Measurements from ENCODE around the gene LDB2.

LDB2 gene

DNA sequence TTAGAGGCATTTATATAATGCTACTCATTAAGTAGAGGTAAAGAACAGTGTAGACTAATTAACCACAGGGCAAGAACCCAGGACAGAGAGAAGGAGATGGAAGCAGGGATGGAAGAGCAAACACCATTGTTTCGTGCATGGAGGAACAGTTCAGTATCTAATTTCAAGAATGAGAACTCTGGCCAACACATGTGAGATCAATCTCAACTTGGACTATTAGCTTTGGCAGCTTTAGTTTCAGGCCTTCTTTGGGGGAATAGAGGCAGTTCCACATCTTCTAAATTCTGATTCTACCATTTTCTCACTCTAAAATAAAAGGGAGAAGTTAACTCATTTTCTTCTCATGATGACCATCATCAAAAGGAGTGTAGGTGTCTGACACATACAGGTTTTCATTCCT is 207.0 kb downstream of the LDB2 start:
- H3K9me3 ChIP-seq (ENCODE audit: insufficient read depth, low read depth, low read length) = no peaks in the 10 kb centered on the region
- H3K4me1 ChIP-seq (ENCODE audit: insufficient read depth, low read length) = peaks cover 31% of the 10 kb centered on the region
- no peak overlapping the region for H3K27ac ChIP-seq (ENCODE audit: low read length)
- H3K9ac ChIP-seq (ENCODE audit: low read depth, low read length) = no peak overlapping the region
- H3K4me3 ChIP-seq (ENCODE audit: low read length) = no peak overlapping the region
- no peaks in the 10 kb centered on the region for H3K36me3 ChIP-seq (ENCODE audit: insufficient read depth, low read depth, low read length)
- H3K27me3 ChIP-seq (ENCODE audit: insufficient read depth, low read length) = no peaks in the 10 kb centered on the region

DNA sequence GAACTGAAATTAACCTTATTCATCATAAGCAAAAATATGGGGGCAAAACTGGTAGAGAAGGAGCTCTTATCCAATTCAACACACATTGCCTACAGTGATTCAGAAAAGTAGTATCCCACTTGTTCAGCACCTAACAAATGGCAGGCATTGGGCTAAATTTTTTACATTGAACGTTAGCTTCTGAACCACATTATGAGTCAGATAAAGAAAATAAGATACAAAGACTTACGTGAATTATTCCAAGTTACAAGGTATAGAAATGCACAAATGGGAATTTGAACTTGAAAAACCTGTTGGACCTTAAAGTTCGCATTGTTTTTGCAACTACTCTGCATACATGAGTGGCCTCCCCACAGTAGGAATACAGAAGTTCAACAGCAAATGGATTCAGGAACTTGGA is 210.6 kb downstream of the LDB2 start:
- no peak overlapping the region for H3K4me3 ChIP-seq (ENCODE audit: low read length)
- H3K27ac ChIP-seq (ENCODE audit: low read length) = no peak overlapping the region

DNA sequence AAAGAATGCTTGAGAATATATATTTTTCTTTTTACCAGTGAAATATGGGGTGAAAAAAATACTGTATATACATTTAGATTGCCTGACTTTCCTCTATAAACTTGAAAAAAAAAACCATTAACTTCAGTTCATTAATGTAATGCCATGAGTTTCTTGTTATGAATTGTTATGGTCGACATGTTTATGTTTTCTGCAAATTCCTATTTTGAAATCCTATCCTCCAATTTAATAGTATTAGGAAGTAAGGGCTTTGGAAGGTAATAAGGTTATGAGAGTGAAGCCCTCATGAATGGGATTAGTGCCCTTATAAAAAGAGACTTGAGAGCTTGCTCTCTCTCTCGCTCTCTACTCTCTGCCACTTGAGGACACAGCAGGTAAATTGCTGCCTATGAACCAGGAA is 211.4 kb downstream of the LDB2 start:
- no peak overlapping the region for H3K27ac ChIP-seq (ENCODE audit: low read length)
- H3K9me3 ChIP-seq (ENCODE audit: insufficient read depth, low read depth, low read length) = no peaks in the 10 kb centered on the region
- no peak overlapping the region for H3K4me3 ChIP-seq (ENCODE audit: low read length)
- no peaks in the 10 kb centered on the region for H3K27me3 ChIP-seq (ENCODE audit: insufficient read depth, low read length)
- no peak overlapping the region for H3K9ac ChIP-seq (ENCODE audit: low read depth, low read length)
- H3K4me1 ChIP-seq (ENCODE audit: insufficient read depth, low read length) = no peaks in the 10 kb centered on the region
- H3K36me3 ChIP-seq (ENCODE audit: insufficient read depth, low read depth, low read length) = no peaks in the 10 kb centered on the region

More for the DNA sequence above, 210.6 kb downstream of the LDB2 start:
- Histone ChIP-seq H3K9ac (ENCODE audit: low read depth, low read length) (no peak overlapping the region), H3K4me1 (ENCODE audit: insufficient read depth, low read length) (peaks cover 6% of the 10 kb centered on the region; the same call in 1 of the 2 replicates), H3K27me3 (ENCODE audit: insufficient read depth, low read length) (no peaks in the 10 kb centered on the region), H3K9me3 (ENCODE audit: insufficient read depth, low read depth, low read length) (no peaks in the 10 kb centered on the region), H3K36me3 (ENCODE audit: insufficient read depth, low read depth, low read length) (no peaks in the 10 kb centered on the region)

DNA sequence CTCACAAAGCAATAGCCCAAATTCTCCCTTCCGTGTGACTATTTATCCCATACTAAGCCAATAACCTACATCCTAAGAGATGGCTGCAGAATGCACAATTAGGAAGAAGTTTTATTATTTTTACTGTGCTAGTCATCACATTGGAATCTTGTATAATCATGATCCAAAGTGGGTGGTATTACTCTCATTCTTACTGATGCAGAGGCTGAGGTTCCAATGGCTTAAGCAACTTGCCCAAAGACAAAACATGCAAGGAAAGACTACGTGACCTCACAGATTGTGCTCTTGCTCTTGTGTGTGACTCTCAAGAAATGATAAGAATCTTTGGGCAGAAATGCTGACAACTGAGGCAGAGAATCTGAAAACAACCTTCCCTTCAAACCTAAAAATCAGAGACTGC is 212.2 kb downstream of the LDB2 start:
- no peak overlapping the region for H3K9ac ChIP-seq (ENCODE audit: low read depth, low read length)
- H3K27ac ChIP-seq (ENCODE audit: low read length) = no peak overlapping the region

DNA sequence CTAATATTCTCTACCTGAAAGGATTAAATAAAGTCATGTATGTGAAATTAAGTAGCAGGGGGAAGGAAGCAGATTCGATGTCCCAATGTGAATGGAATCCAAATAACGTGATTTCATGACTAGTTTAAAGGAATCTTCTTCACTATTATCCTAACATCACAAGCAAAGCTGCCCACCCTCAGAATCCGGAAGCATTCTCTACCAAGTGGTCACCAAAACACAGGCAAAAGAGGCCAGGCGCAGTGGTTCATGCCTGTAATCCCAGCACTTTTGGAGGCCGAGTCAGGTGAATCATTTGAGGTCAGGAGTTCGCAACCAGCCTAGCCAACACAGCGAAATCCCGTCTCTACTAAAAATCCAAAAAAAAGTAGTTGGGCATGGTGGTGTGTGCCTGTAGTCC is 212.9 kb downstream of the LDB2 start:
- no peaks in the 10 kb centered on the region for H3K36me3 ChIP-seq (ENCODE audit: insufficient read depth, low read depth, low read length)
- H3K4me1 ChIP-seq (ENCODE audit: insufficient read depth, low read length) = no peaks in the 10 kb centered on the region
- no peak overlapping the region for H3K27ac ChIP-seq (ENCODE audit: low read length)
- H3K9me3 ChIP-seq (ENCODE audit: insufficient read depth, low read depth, low read length) = no peaks in the 10 kb centered on the region
- no peak overlapping the region for H3K9ac ChIP-seq (ENCODE audit: low read depth, low read length)
- H3K27me3 ChIP-seq (ENCODE audit: insufficient read depth, low read length) = no peaks in the 10 kb centered on the region
- H3K4me3 ChIP-seq (ENCODE audit: low read length) = no peak overlapping the region

More for the DNA sequence above, 212.2 kb downstream of the LDB2 start:
- no peaks in the 10 kb centered on the region for H3K4me1 ChIP-seq (ENCODE audit: insufficient read depth, low read length)
- no peaks in the 10 kb centered on the region for H3K27me3 ChIP-seq (ENCODE audit: insufficient read depth, low read length)
- no peaks in the 10 kb centered on the region for H3K9me3 ChIP-seq (ENCODE audit: insufficient read depth, low read depth, low read length)
- no peak overlapping the region for H3K4me3 ChIP-seq (ENCODE audit: low read length)
- H3K36me3 ChIP-seq (ENCODE audit: insufficient read depth, low read depth, low read length) = no peaks in the 10 kb centered on the region

DNA sequence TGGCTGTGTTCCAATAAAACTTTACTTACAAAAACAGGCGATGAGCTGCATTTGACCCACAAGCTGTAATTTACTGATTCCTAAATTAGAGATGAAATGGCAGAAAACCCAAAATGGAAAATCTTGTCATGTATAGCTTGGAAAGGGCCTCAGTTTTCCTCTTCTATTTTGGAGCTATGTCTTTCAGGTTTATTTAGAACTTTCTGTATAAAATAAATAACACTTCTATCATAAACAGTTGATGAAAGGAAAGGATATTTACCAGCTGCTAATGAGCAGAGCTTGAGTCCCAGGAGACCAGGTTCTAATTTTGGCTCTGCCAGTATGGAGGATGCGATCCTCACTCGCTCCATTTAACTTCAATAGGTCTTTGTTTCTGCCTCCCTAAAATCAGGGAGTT is 213.5 kb downstream of the LDB2 start:
- H3K4me3 ChIP-seq (ENCODE audit: low read length) = no peak overlapping the region
- no peaks in the 10 kb centered on the region for H3K27me3 ChIP-seq (ENCODE audit: insufficient read depth, low read length)
- no peak overlapping the region for H3K9ac ChIP-seq (ENCODE audit: low read depth, low read length)
- H3K36me3 ChIP-seq (ENCODE audit: insufficient read depth, low read depth, low read length) = no peaks in the 10 kb centered on the region
- no peak overlapping the region for H3K27ac ChIP-seq (ENCODE audit: low read length)
- H3K9me3 ChIP-seq (ENCODE audit: insufficient read depth, low read depth, low read length) = no peaks in the 10 kb centered on the region
- no peaks in the 10 kb centered on the region for H3K4me1 ChIP-seq (ENCODE audit: insufficient read depth, low read length)

DNA sequence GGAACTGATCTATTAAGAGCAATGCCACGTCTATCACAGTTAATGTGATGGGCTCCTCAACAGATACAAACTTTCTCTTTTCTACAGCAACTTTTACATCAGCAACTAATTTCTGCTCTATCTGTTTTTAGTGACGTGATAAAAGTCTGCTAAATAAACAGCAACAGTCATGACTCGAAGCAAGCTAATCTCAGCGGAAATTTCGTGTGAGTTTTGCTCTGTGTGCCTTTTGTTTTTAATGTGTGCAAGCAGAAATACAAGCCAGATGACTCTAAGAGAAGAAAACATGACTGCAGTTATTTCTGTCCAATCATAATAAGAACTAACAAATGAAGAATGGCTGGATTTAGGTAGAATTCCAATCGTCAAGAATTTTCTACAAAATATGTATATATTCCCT is 214.3 kb downstream of the LDB2 start:
- Histone ChIP-seq H3K36me3 (ENCODE audit: insufficient read depth, low read depth, low read length) (no peaks in the 10 kb centered on the region), H3K9me3 (ENCODE audit: insufficient read depth, low read depth, low read length) (no peaks in the 10 kb centered on the region), H3K4me3 (ENCODE audit: low read length) (no peak overlapping the region), H3K9ac (ENCODE audit: low read depth, low read length) (no peak overlapping the region), H3K4me1 (ENCODE audit: insufficient read depth, low read length) (no peaks in the 10 kb centered on the region), H3K27ac (ENCODE audit: low read length) (no peak overlapping the region), H3K27me3 (ENCODE audit: insufficient read depth, low read length) (no peaks in the 10 kb centered on the region)

DNA sequence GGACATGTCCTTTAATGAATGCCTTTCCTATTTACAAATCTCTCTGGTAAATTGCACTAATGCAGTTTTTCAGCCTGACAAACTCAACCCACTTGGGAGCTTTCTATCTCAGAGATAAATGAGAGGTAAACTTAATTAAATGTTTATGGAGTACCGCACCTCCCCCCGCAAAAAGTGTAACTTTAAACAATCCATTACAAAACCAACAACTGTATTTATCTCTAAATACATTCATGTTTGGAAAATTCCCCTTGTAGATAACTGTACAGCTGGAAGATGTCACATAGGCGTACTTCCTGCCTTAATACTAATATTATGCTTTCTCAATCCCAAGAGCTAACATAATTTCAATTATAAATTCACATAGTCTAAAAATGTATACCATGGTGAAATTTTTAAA is 215.5 kb downstream of the LDB2 start:
- Histone ChIP-seq H3K9me3 (ENCODE audit: insufficient read depth, low read depth, low read length) (no peaks in the 10 kb centered on the region), H3K36me3 (ENCODE audit: insufficient read depth, low read depth, low read length) (no peaks in the 10 kb centered on the region), H3K27ac (ENCODE audit: low read length) (no peak overlapping the region), H3K4me1 (ENCODE audit: insufficient read depth, low read length) (no peaks in the 10 kb centered on the region), H3K9ac (ENCODE audit: low read depth, low read length) (no peak overlapping the region), H3K4me3 (ENCODE audit: low read length) (no peak overlapping the region), H3K27me3 (ENCODE audit: insufficient read depth, low read length) (no peaks in the 10 kb centered on the region)

DNA sequence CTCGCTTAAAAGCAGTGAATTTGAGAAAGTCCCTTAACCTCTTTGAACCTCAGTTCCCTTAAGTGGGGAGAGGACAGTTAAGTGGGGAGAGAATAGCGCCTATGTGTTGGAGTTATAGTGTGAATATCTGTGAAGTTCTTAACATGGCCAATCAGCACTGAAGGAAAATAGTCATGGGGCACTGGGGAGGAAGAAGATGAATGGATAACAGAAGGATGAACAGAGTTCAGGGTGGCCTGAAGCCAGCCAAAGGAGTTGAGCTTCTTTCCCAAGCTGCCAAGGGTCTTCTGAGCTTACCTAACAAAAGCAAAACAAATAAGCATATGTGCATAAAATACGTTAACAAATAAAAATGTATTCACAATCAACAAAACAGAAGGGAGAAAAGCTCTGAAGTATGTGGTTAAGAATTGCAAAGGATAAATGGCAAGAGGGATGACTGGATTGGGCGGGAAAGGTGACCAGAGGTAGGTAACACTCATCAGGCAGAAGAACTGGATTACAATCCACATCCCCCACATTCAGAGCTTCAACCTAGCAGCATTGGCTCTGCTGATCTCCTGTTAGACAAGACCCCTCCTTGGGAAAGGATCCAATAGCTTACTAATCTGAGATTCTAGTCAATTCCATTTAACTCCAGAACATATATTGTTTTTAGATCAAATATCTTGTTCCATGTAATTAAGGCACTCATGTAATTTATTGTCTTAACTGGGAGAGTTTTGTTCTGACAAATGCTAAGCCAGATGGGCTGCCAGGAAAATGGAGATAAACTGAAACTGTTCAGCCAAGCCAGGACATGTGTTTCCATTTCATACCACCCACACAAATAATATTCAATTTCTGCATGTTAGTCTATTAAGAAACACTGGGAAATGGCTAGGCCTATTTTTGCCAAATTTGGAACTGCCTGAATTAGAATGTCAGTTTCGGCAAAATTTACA is 221.2 kb downstream of the LDB2 start:
- Histone ChIP-seq H3K9ac (ENCODE audit: low read depth, low read length) (no peak overlapping the region), H3K27me3 (ENCODE audit: insufficient read depth, low read length) (no peaks in the 10 kb centered on the region), H3K36me3 (ENCODE audit: insufficient read depth, low read depth, low read length) (no peaks in the 10 kb centered on the region), H3K27ac (ENCODE audit: low read length) (no peak overlapping the region), H3K4me3 (ENCODE audit: low read length) (no peak overlapping the region), H3K4me1 (ENCODE audit: insufficient read depth, low read length) (no peaks in the 10 kb centered on the region), H3K9me3 (ENCODE audit: insufficient read depth, low read depth, low read length) (no peaks in the 10 kb centered on the region)

DNA sequence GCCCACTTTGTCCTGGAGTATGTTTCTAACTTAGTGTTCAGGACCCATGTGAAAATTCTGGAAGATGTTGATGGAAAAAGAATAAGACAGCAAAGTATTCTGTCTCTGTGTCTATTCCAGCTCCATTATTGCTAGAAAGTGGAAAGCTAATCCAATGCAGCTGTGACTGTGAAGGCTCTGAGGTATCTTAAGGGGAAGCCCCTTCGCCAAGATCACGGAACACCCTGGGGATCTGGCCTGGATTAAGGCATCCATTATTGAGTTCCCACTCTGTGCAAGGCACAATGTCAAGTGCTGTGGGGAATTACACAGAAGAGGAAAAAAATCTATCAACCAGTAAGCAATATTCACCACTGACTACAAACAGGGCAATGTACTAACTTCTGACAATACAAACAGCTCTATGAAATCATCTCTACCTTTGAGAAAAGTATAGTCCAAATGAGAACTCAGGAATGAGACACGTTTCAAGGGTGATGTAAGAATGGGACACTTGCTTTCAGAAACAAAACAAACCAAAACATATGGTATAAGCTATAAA is 222.1 kb downstream of the LDB2 start:
- Histone ChIP-seq H3K4me3 (ENCODE audit: low read length) (no peak overlapping the region), H3K36me3 (ENCODE audit: insufficient read depth, low read depth, low read length) (no peaks in the 10 kb centered on the region), H3K4me1 (ENCODE audit: insufficient read depth, low read length) (no peaks in the 10 kb centered on the region), H3K27me3 (ENCODE audit: insufficient read depth, low read length) (no peaks in the 10 kb centered on the region), H3K9ac (ENCODE audit: low read depth, low read length) (no peak overlapping the region), H3K9me3 (ENCODE audit: insufficient read depth, low read depth, low read length) (no peaks in the 10 kb centered on the region), H3K27ac (ENCODE audit: low read length) (no peak overlapping the region)

DNA sequence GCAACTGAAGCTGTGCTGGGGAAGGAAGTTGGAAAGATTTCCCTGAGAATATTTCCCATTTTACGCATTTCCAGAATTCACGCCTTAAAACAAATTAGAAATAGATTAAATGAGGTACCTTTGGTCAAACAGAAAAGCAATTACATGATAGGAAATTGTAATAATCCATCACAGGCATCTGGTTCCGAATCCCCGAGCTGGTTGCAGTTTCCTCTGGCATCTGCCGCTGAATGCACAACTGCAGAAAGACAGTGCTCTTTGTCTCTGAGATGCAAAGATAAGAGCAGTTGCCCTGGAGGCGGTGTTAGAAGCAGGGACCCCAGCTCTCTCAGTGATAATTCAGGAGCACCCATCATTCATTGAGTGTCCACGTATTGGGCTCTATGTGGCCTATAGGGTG is 224.4 kb downstream of the LDB2 start:
- H3K4me1 ChIP-seq (ENCODE audit: insufficient read depth, low read length) = no peaks in the 10 kb centered on the region
- no peak overlapping the region for H3K9ac ChIP-seq (ENCODE audit: low read depth, low read length)
- no peaks in the 10 kb centered on the region for H3K36me3 ChIP-seq (ENCODE audit: insufficient read depth, low read depth, low read length)
- H3K27me3 ChIP-seq (ENCODE audit: insufficient read depth, low read length) = no peaks in the 10 kb centered on the region
- H3K27ac ChIP-seq (ENCODE audit: low read length) = no peak overlapping the region
- H3K4me3 ChIP-seq (ENCODE audit: low read length) = no peak overlapping the region
- H3K9me3 ChIP-seq (ENCODE audit: insufficient read depth, low read depth, low read length) = no peaks in the 10 kb centered on the region

DNA sequence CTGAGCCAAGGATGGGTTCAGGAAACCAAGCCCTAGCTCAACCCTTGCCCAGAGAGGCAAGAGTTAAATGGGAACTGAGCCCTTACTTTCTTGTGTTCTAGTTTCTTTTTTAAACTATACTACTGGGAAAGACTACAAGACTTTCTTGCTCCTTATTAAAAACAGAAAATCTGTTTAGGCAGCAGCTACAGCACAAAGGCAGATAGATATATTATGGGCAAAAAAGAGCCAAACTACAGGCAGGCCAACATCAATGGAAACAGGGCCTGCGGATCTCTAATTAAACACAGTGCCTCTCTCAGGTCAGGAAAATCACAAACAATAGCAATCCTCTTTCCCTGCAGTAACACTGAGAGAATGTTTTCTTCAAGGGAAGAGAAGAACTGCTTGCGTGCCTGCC is 226.0 kb downstream of the LDB2 start:
- Histone ChIP-seq H3K9ac (ENCODE audit: low read depth, low read length) (no peak overlapping the region), H3K36me3 (ENCODE audit: insufficient read depth, low read depth, low read length) (no peaks in the 10 kb centered on the region), H3K4me1 (ENCODE audit: insufficient read depth, low read length) (no peaks in the 10 kb centered on the region), H3K27ac (ENCODE audit: low read length) (no peak overlapping the region), H3K9me3 (ENCODE audit: insufficient read depth, low read depth, low read length) (no peaks in the 10 kb centered on the region), H3K4me3 (ENCODE audit: low read length) (no peak overlapping the region), H3K27me3 (ENCODE audit: insufficient read depth, low read length) (no peaks in the 10 kb centered on the region)

Measured in iPS-20b (cell line).